ENCODE data around the gene UBAP1. TPM values are rescaled to one million over a fixed set of nuclear protein-coding genes. Genes with fewer than 3 reads are reported as not detected.

The UBAP1 gene
- total and polyA plus RNA-seq, 9 of the 15 experiments (the other 6 are each of a cell fraction or from before 2014, with no cell fraction given) = 1.3 to 33.4 (median 16.5) TPM

- Histone ChIP-seq H3K4me3 (no peak overlapping the region), H3K27me3 (ENCODE audit: control insufficient read depth in 2 of 2, insufficient read depth in 2 of 2, low read length in 2 of 2) (no peaks in the 10 kb centered on the region), H4K20me1 (replicated peaks; ENCODE audit: control insufficient read depth, insufficient read depth, low read length) (no peaks in the 10 kb centered on the region), H3K4me2 (ENCODE audit: insufficient read depth, low read length) (no peak overlapping the region), H3K27ac (ENCODE audit: extremely low read depth, low read depth, low read length) (no peak overlapping the region), H3K79me2 (ENCODE audit: control insufficient read depth, insufficient read depth, low read length) (no peaks in the 10 kb centered on the region), H3K9me3 (replicated peaks; ENCODE audit: control insufficient read depth, insufficient read depth, low read depth, low read length) (no peaks in the 10 kb centered on the region), H2AFZ (ENCODE audit: low read depth, low read length) (no peak overlapping the region), H3K9ac (ENCODE audit: insufficient read depth in 1 of 2, low read depth in 2 of 2, low read length in 2 of 2) (no peak overlapping the region), H3K9me1 (ENCODE audit: control insufficient read depth, insufficient read depth, low read length) (no peaks in the 10 kb centered on the region), H3K4me1 (replicated peaks in 1 of 2; ENCODE audit: control insufficient read depth in 2 of 2, insufficient read depth in 2 of 2, low read length in 2 of 2) (no peaks in the 10 kb centered on the region), H3K36me3 (ENCODE audit: control insufficient read depth, insufficient read depth, low read length) (peaks cover 22% of the 10 kb centered on the region; the same call in 2 of the 3 replicates)
- CTCF ChIA-PET (ENCODE audit: low intra/inter-chr PET ratio) = no interaction called here
- WGBS (ENCODE audit: insufficient coverage, low coverage, missing lambda C conversion rate) = 83% methylated on average over 3 of the region's 3 CpGs
- intact Hi-C loops (cut with micrococcal nuclease) = no loop called here
- FAIRE-seq (no peak), DNase-seq (ENCODE audit: extremely low read depth in 1 of 4, low spot score in 3 of 4) (no peak), ATAC-seq (no peak)
- no TSS peak for BruUV-seq (replicated peaks)
- POLR2A ChIA-PET = interaction anchor here (0.6 to 1.2 kb wide), 3 partner anchors 23 to 264 kb away, joined by 3 to 6 read pairs (median 3); no protein-coding TSS in a partner anchor
- in situ Hi-C loops (cut with MboI) = no loop called here
- TF ChIP-seq ZBTB40 (IDR thresholded peaks at IDR 0.05) (no peak), ZBTB40 (CRISPR knock-in tag; IDR thresholded peaks at IDR 0.05) (no peak), PML (IDR thresholded peaks at IDR 0.05; ENCODE audit: low read length) (no peak), ZNF316 (IDR thresholded peaks at IDR 0.05) (no peak), ZNF165 (CRISPR knock-in tag; IDR thresholded peaks at IDR 0.05; ENCODE audit: borderline replicate concordance) (no peak), NFIX (CRISPR knock-in tag; IDR thresholded peaks at IDR 0.05; ENCODE audit: low read depth) (no peak), CEBPB (tag; IDR thresholded peaks at IDR 0.05) (no peak), TCF3 (CRISPR knock-in tag; IDR thresholded peaks at IDR 0.05) (no peak), SNRNP70 (optimal IDR thresholded peaks at IDR 0.05; ENCODE audit: low read depth, low read length) (no peak), CBFA2T3 (IDR thresholded peaks at IDR 0.05) (no peak), HNRNPH1 (optimal IDR thresholded peaks at IDR 0.05; ENCODE audit: low read depth, low read length) (no peak), FIP1L1 (IDR thresholded peaks at IDR 0.05; ENCODE audit: low read depth, low read length, poor library complexity, severe bottlenecking) (no peak)
These were observed 84.1 kb downstream of the UBAP1 start for GRCh38 chr9:34262971-34263370.
